Activated CD8-positive, alpha-beta memory T cell treated with anti-CD3 and anti-CD28 coated beads for 1 hour (primary cell): ENCODE data around the gene ADAMTS9.

ENCODE experiments used
- DNase-seq, 2 donors: peaks; one replicate each; pipeline ENCODE4 v3.0.0-alpha.2; 2020; ENCODE audit warnings: low read depth in 1 of 2; ENCODE audit errors: extremely low read depth in 1 of 2

Gene ADAMTS9

GRCh38 chr3:64687781-64688604 lies at the start of gene ADAMTS9:
ADAMTS9 (minus strand) TSS chr3:64688000; CDS start chr3:64687657, 343 bp downstream.
- DNase-seq, result no peak

GRCh38 chr3:64732576-64732975 lies 44.8 kb upstream of the ADAMTS9 start:
- DNase-seq, result no peak

GRCh38 chr3:64730681-64731080 lies 42.9 kb upstream of the ADAMTS9 start:
- DNase-seq, result no peak

- no peak for DNase-seq
Measured at GRCh38 chr3:64728994-64729393, 41.2 kb upstream of the ADAMTS9 start.

GRCh38 chr3:64728428-64728827 lies 40.6 kb upstream of the ADAMTS9 start:
- DNase-seq, result no peak

GRCh38 chr3:64726414-64727090 lies 38.8 kb upstream of the ADAMTS9 start:
- no peak for DNase-seq

GRCh38 chr3:64718976-64719375 lies 31.2 kb upstream of the ADAMTS9 start:
- DNase-seq, result no peak

GRCh38 chr3:64717872-64718613 lies 30.2 kb upstream of the ADAMTS9 start:
- no peak for DNase-seq

- DNase-seq, result no peak
Measured at GRCh38 chr3:64717411-64717810, 29.6 kb upstream of the ADAMTS9 start.

GRCh38 chr3:64716110-64716710 lies 28.4 kb upstream of the ADAMTS9 start:
- no peak for DNase-seq

- DNase-seq, result no peak
Measured at GRCh38 chr3:64715211-64715982, 27.6 kb upstream of the ADAMTS9 start.

GRCh38 chr3:64708456-64708855 lies 20.7 kb upstream of the ADAMTS9 start:
- DNase-seq, result no peak

- DNase-seq, result no peak
Measured at GRCh38 chr3:64705946-64706345, 18.1 kb upstream of the ADAMTS9 start.

- DNase-seq, result no peak
Measured at GRCh38 chr3:64696896-64697295, 9.1 kb upstream of the ADAMTS9 start.

- DNase-seq, result no peak
Measured at GRCh38 chr3:64694114-64694513, 6.3 kb upstream of the ADAMTS9 start.

GRCh38 chr3:64693031-64693430 lies 5.2 kb upstream of the ADAMTS9 start:
- no peak for DNase-seq

GRCh38 chr3:64691051-64691450 lies 3.3 kb upstream of the ADAMTS9 start:
- DNase-seq, result no peak

- no peak for DNase-seq
Measured at GRCh38 chr3:64687086-64687780, 567 bp downstream of the ADAMTS9 start.

- no peak for DNase-seq
Measured at GRCh38 chr3:64686446-64686908, 1.3 kb downstream of the ADAMTS9 start.
